ENCODE measurements around the gene CHRNA3.

CHRNA3 gene

DNA sequence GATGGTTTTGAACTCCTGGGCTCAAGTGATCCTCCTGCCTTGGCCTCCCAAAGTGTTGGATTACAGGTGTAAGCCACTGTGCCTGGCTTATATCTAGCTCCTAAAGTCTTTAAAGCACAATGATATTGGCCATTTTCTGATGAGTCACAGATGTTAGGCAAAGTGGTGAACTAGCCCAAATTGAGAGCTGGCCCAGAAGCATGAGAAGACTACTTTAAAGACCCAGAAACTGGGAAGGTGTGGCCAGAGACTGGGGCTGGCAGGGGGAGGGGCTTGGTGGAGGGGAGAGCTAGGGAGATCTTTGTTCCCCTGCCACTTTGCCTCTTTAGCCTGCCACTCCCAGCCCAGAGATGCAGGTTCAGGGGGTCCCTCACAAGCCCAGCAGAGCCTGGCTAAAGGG lies 21.6 kb downstream of the CHRNA3 start:
- in situ Hi-C loops (cut with HindIII; ENCODE audit: low sequenced_read_pairs) = no loop called here
- TF ChIP-seq, protein P1, sequence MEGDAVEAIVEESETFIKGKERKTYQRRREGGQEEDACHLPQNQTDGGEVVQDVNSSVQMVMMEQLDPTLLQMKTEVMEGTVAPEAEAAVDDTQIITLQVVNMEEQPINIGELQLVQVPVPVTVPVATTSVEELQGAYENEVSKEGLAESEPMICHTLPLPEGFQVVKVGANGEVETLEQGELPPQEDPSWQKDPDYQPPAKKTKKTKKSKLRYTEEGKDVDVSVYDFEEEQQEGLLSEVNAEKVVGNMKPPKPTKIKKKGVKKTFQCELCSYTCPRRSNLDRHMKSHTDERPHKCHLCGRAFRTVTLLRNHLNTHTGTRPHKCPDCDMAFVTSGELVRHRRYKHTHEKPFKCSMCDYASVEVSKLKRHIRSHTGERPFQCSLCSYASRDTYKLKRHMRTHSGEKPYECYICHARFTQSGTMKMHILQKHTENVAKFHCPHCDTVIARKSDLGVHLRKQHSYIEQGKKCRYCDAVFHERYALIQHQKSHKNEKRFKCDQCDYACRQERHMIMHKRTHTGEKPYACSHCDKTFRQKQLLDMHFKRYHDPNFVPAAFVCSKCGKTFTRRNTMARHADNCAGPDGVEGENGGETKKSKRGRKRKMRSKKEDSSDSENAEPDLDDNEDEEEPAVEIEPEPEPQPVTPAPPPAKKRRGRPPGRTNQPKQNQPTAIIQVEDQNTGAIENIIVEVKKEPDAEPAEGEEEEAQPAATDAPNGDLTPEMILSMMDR (IDR thresholded peaks at IDR 0.05; ENCODE audit: low read depth, low read length, missing control alignments) = no peak
- no peak for DNase-seq (ENCODE audit: low read depth)
- no peak overlapping the region for H3K4me3 ChIP-seq (ENCODE audit: low read depth, low read length)

DNA sequence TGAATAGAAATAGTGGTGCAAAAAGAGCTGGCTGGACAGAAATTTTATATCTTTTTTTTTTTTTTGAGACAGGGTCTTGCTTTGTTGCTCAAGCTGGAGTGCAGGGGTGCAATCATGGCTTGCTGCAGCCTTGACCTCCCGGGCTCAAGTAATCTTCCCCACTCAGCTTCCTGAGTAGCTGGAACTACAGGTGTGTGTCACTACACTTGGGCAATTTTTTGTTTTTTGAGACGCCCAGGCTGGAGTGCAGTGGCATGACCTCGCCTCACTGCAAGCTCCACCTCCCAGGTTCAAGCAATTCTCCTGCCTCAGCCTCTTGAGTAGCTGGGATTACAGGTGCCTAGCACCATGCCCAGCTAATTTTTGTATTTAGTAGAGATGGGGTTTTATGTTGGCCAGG lies 22.4 kb downstream of the CHRNA3 start:
- in situ Hi-C loops (cut with HindIII; ENCODE audit: low sequenced_read_pairs) = no loop called here
- TF ChIP-seq, protein P1 (IDR thresholded peaks at IDR 0.05; ENCODE audit: low read depth, low read length, missing control alignments) = no peak
- DNase-seq (ENCODE audit: low read depth) = no peak
- no peak overlapping the region for H3K4me3 ChIP-seq (ENCODE audit: low read depth, low read length)

DNA sequence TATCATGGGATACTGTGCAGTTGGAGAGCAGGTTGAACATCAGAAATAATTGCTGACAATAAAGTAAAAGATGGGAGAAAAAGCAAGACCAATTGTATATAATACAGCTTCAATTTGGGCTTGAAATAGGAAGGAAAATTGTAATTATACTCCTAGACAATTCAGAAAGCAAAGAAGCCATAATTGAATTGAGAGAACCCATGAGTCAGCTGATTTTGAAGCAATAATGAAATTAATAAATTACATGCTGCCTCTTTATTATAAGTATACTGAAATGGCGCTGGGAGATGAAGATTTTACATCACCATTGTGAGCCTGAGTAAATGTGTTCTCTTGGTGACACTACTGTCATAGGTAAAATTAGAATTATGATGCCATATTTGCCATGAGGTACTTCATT lies 23.2 kb downstream of the CHRNA3 start:
- no peak for DNase-seq (ENCODE audit: low read depth)
- in situ Hi-C loops (cut with HindIII; ENCODE audit: low sequenced_read_pairs) = no loop called here
- TF ChIP-seq, protein P1 (IDR thresholded peaks at IDR 0.05; ENCODE audit: low read depth, low read length, missing control alignments) = no peak
- no peak overlapping the region for H3K4me3 ChIP-seq (ENCODE audit: low read depth, low read length)

DNA sequence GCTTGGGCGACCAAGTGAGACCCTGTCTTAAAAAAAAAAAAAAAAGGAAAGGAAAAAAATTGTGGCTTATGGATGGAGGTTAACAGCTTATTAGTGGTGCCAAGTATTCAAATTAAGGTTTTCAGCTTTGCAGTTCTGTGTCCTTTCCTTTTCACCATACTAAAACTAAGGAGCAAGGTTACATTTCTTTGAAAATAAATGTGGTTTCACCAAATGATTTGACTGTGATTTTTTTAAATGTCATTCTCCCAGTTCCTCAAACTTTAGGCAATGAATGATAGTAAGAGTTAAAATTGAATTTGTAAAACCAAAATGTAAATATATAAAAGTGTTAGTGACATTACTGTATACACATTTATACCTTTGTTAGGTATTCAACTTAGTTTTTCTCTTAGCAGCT lies 45.9 kb downstream of the CHRNA3 start:
- DNase-seq (ENCODE audit: low read depth) = no peak
- in situ Hi-C loops (cut with HindIII; ENCODE audit: low sequenced_read_pairs) = no loop called here
- TF ChIP-seq, protein P1 (IDR thresholded peaks at IDR 0.05; ENCODE audit: low read depth, low read length, missing control alignments) = no peak
- no peak overlapping the region for H3K4me3 ChIP-seq (ENCODE audit: low read depth, low read length)

DNA sequence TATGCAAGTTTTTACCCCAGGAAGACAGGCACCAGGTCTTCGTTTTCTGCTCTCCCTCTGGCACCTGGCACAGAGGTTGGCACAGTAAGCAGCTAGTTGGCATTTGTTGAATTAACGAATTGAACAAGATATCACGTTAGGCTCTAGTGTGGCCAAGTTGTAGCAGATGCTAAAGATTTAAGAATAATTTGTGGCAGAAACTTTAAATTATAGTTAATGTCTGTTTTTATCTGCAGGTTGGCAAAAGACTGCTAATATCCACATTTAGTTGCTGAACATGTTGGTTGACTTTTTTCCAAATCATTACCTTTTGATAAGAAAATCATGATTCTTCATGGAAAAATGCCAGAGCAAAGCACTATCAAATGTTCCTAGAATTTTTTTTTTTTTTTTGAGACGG lies 47.4 kb downstream of the CHRNA3 start:
- no peak overlapping the region for H3K4me3 ChIP-seq (ENCODE audit: low read depth, low read length)
- DNase-seq (ENCODE audit: low read depth) = no peak
- in situ Hi-C loops (cut with HindIII; ENCODE audit: low sequenced_read_pairs) = no loop called here
- TF ChIP-seq, protein P1 (IDR thresholded peaks at IDR 0.05; ENCODE audit: low read depth, low read length, missing control alignments) = no peak

DNA sequence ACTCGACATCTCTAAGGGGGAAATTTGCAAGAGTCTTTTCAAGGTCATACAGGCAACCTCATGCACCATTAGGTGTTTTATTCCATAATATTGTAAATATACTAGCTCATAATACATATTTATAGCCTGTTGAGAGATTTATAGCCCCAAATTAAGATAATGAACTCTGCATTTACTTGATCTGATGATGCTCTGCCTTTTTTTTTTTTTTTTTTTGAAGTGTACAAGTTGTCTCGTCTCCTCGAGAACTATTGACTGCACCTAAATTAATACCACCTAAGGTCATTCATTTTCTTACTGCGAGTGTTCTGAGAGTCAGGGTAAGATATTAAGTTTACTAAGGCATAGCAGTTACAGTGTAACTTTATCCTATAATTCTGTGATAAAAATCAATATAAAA lies 49.4 kb downstream of the CHRNA3 start:
- TF ChIP-seq, protein P1 (IDR thresholded peaks at IDR 0.05; ENCODE audit: low read depth, low read length, missing control alignments) = no peak
- no peak for DNase-seq (ENCODE audit: low read depth)
- in situ Hi-C loops (cut with HindIII; ENCODE audit: low sequenced_read_pairs) = no loop called here
- H3K4me3 ChIP-seq (ENCODE audit: low read depth, low read length) = no peak overlapping the region

DNA sequence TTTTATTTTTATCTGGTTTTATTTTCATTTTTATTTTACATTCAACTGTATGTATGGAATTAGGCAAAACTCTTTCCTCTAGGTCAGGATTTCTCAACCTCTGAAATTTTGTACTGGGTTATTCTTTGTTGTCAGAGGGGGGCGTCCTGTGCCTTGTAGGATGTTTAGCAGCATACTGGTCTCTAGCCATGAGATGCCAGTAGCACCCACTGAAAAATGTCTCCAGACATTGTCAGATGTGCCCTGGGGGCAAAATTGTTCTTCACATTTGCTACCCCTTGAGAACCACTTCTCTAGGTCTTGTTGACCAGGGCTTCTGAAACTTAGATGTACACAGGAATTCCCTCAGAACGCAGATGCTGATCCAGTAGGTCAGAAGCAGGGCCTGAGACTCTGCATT lies 50.1 kb downstream of the CHRNA3 start:
- in situ Hi-C loops (cut with HindIII; ENCODE audit: low sequenced_read_pairs) = no loop called here
- TF ChIP-seq, protein P1 (IDR thresholded peaks at IDR 0.05; ENCODE audit: low read depth, low read length, missing control alignments) = no peak
- no peak for DNase-seq (ENCODE audit: low read depth)

More for the DNA sequence above, 50.1 kb downstream of the CHRNA3 start:
- no peak overlapping the region for H3K4me3 ChIP-seq (ENCODE audit: low read depth, low read length)

Measured in astrocyte of the cerebellum (primary cell).